Neural cell (in vitro differentiated cells): ENCODE measurements around the gene NFE2L1. TPM values are rescaled to one million over a fixed set of nuclear protein-coding genes. Genes with fewer than 3 reads are reported as not detected.

Experiments used
- H2AFZ ChIP-seq: fragments of 200-600, 300-800 bp; sonication (generic), shearing (Covaris generic); 2 replicates; pipeline ENCODE4 v1.6.0; 2014; ENCODE audit warnings: low read depth, mild to moderate bottlenecking, antibody characterized with exemption, low read length, moderate library complexity
- H3F3A ChIP-seq: fragments of 200-600 bp; shearing (Covaris generic); 2 replicates; pipeline ENCODE4 v1.6.1; 2016; ENCODE audit warnings: mild to moderate bottlenecking, moderate library complexity, mixed read lengths, antibody characterized with exemption, low read length; ENCODE audit not compliant: insufficient read depth, poor library complexity, severe bottlenecking
- H3K27ac ChIP-seq: fragments of 200-600, 300-800 bp; sonication (generic), shearing (Covaris generic); 2 replicates; pipeline ENCODE4 v1.5.1; 2014; ENCODE audit warnings: mild to moderate bottlenecking, low read length, moderate library complexity
- H3K27me3 ChIP-seq: fragments of 300-800, 200-600 bp; sonication (generic), shearing (Covaris generic); 2 replicates; pipeline ENCODE4 v1.6.0; 2014; ENCODE audit warnings: mild to moderate bottlenecking, low read depth, low read length, moderate library complexity; ENCODE audit not compliant: insufficient read depth
- H3K36me3 ChIP-seq: fragments of 300-800, 200-600 bp; sonication (generic), shearing (Covaris generic); 2 replicates; pipeline ENCODE4 v1.5.1; 2014; ENCODE audit warnings: mild to moderate bottlenecking, antibody characterized with exemption, low read length, moderate library complexity; ENCODE audit not compliant: insufficient read depth
- H3K4me2 ChIP-seq: fragments of 300-800, 200-600 bp; sonication (generic), shearing (Covaris generic); 2 replicates; pipeline ENCODE4 v1.6.0; 2014; ENCODE audit warnings: mild to moderate bottlenecking, low read length
- H3K4me3 ChIP-seq: fragments of 300-800, 200-600 bp; sonication (generic), shearing (Covaris generic); 2 replicates; pipeline ENCODE4 v1.5.1; 2014; ENCODE audit warnings: mild to moderate bottlenecking, low read length, moderate library complexity
- H3K79me2 ChIP-seq: fragments of 200-600 bp; shearing (Covaris generic); replicated peaks from 2 replicates; pipeline ENCODE4 v1.6.0; 2014; ENCODE audit warnings: mild to moderate bottlenecking, low read length, moderate library complexity; ENCODE audit not compliant: insufficient read depth
- H3K9ac ChIP-seq: fragments of 300-800, 200-600 bp; sonication (generic), shearing (Covaris generic); 2 replicates; pipeline ENCODE4 v1.6.1; 2016; ENCODE audit warnings: mild to moderate bottlenecking, low read length, mixed read lengths
- H3K9me2 ChIP-seq: fragments of 200-600 bp; shearing (Covaris generic); 2 replicates; pipeline ENCODE4 v1.6.1; 2016; ENCODE audit warnings: mild to moderate bottlenecking, low read length, mixed read lengths; ENCODE audit not compliant: insufficient read depth
- H3K9me3 ChIP-seq: fragments of 200-600, 300-800 bp; sonication (generic), shearing (Covaris generic); 2 replicates; pipeline ENCODE4 v1.6.1; 2016; ENCODE audit warnings: mild to moderate bottlenecking, mixed run types, low read length, moderate library complexity, mixed read lengths
- H4K20me1 ChIP-seq: fragments of 200-600 bp; shearing (Covaris generic); 2 replicates; pipeline ENCODE4 v1.6.1; 2016; ENCODE audit warnings: mild to moderate bottlenecking, mixed run types; ENCODE audit not compliant: insufficient read depth
- CTCF ChIP-seq: fragments of 450-650 bp; IDR thresholded peaks from 2 replicates; pipeline ENCODE4 v1.5.1; 2014; ENCODE audit warnings: antibody characterized with exemption, mild to moderate bottlenecking, moderate library complexity; ENCODE audit not compliant: poor library complexity, severe bottlenecking
- EP300 ChIP-seq: fragments of 450-650 bp; conservative IDR thresholded peaks from 2 replicates; pipeline ENCODE4 v1.6.1; 2014; ENCODE audit warnings: antibody characterized with exemption, mild to moderate bottlenecking, moderate library complexity; ENCODE audit not compliant: poor library complexity, severe bottlenecking
- EZH2 ChIP-seq: fragments of 200-600, 300-800 bp; shearing (Covaris generic), sonication (generic); IDR thresholded peaks from 2 replicates; pipeline ENCODE4 v1.6.1; 2014; ENCODE audit warnings: antibody characterized with exemption, low read length, borderline replicate concordance, mild to moderate bottlenecking; ENCODE audit not compliant: insufficient read depth, poor library complexity, severe bottlenecking
- MXI1 ChIP-seq: fragments of 450-650 bp; conservative IDR thresholded peaks from 2 replicates; pipeline ENCODE4 v1.6.1; 2014; ENCODE audit warnings: antibody characterized with exemption, mild to moderate bottlenecking; ENCODE audit not compliant: poor library complexity, severe bottlenecking
- POLR2AphosphoS5 ChIP-seq: IDR thresholded peaks from 2 replicates; pipeline ENCODE4 v1.6.1; 2012
- RAD21 ChIP-seq: fragments of 450-650 bp; conservative IDR thresholded peaks from 2 replicates; pipeline ENCODE4 v1.6.1; 2014; ENCODE audit warnings: antibody characterized with exemption, mild to moderate bottlenecking, moderate library complexity
- REST ChIP-seq: IDR thresholded peaks from 2 replicates; pipeline ENCODE4 v1.6.1; 2012; ENCODE audit warnings: borderline replicate concordance
- SMC3 ChIP-seq: fragments of 450-650 bp; conservative IDR thresholded peaks from 2 replicates; pipeline ENCODE4 v1.6.1; 2014; ENCODE audit warnings: antibody characterized with exemption, mild to moderate bottlenecking, moderate library complexity; ENCODE audit not compliant: poor library complexity
- TAF1 ChIP-seq: IDR thresholded peaks from 2 replicates; pipeline ENCODE4 v1.6.1; 2012; ENCODE audit warnings: low read depth
- polyA plus RNA-seq: library from polyadenylated mRNA; depleted of rRNA; stranded (reverse); fragments of >200 nt; gene quantifications from 2 replicates; pipeline ENCODE4 v1.2.3, GENCODE V29; 2014

The NFE2L1 gene
- polyA plus RNA-seq, 1 donor from 2014 or later: 48.4 TPM

GRCh38 chr17:48066192-48066591 lies 18.0 kb downstream of the NFE2L1 start:
- TF ChIP-seq TAF1 (no peak), CTCF (no peak), RAD21 (no peak), SMC3 (no peak), EZH2 (no peak), POLR2AphosphoS5 (no peak), REST (no peak), EP300 (no peak), MXI1 (no peak)
- H3K79me2 ChIP-seq: peaks cover 4% of the 10 kb centered on the region
- H3K9me2 ChIP-seq: no peaks in the 10 kb centered on the region
- no peak overlapping the region for H3K4me3 ChIP-seq
- H3K4me2 ChIP-seq: no peak overlapping the region
- no peaks in the 10 kb centered on the region for H3K36me3 ChIP-seq
- H4K20me1 ChIP-seq: no peaks in the 10 kb centered on the region
- H2AFZ ChIP-seq: no peak overlapping the region
- H3K9ac ChIP-seq: no peak overlapping the region
- H3F3A ChIP-seq: no peaks in the 10 kb centered on the region
- no peaks in the 10 kb centered on the region for H3K27me3 ChIP-seq
- H3K27ac ChIP-seq: no peak overlapping the region
- H3K9me3 ChIP-seq: no peaks in the 10 kb centered on the region

GRCh38 chr17:48066656-48067055 lies 18.5 kb downstream of the NFE2L1 start:
- Histone ChIP-seq H3K36me3 (no peaks in the 10 kb centered on the region), H3K4me3 (no peak overlapping the region), H3K4me2 (no peak overlapping the region), H3K27ac (no peak overlapping the region), H3F3A (no peaks in the 10 kb centered on the region), H4K20me1 (no peaks in the 10 kb centered on the region), H2AFZ (no peak overlapping the region), H3K9me2 (no peaks in the 10 kb centered on the region), H3K9ac (no peak overlapping the region), H3K79me2 (peaks cover 4% of the 10 kb centered on the region), H3K9me3 (no peaks in the 10 kb centered on the region), H3K27me3 (no peaks in the 10 kb centered on the region)
- TF ChIP-seq CTCF (no peak), EP300 (no peak), TAF1 (no peak), RAD21 (no peak), POLR2AphosphoS5 (no peak), REST (no peak), EZH2 (no peak), SMC3 (no peak), MXI1 (no peak)
